SJCRH30 (cell line): ENCODE data around the gene TELO2. TPM values are rescaled to one million over a fixed set of nuclear protein-coding genes. Genes with fewer than 3 reads are reported as not detected.

Source experiments
- DNase-seq, 2 experiments: peaks; one replicate each; pipeline ENCODE4 v3.0.0-alpha.2; 2015 to 2020
- H3K27ac ChIP-seq: fragments of 250-450 bp; sonication (Bioruptor Pico); 2 replicates; pipeline ENCODE4 v1.5.1; 2020; ENCODE audit warnings: mild to moderate bottlenecking, moderate library complexity
- H3K27me3 ChIP-seq: fragments of 250-450 bp; sonication (Bioruptor Pico); 2 replicates; pipeline ENCODE4 v1.5.1; 2020; ENCODE audit warnings: mild to moderate bottlenecking, moderate library complexity
- H3K36me3 ChIP-seq: fragments of 250-450 bp; sonication (Bioruptor Pico); 2 replicates; pipeline ENCODE4 v1.5.1; 2020; ENCODE audit warnings: mild to moderate bottlenecking, moderate library complexity
- H3K4me1 ChIP-seq: fragments of 250-450 bp; sonication (Bioruptor Pico); 2 replicates; pipeline ENCODE4 v1.5.1; 2020; ENCODE audit warnings: mild to moderate bottlenecking, moderate library complexity
- H3K4me3 ChIP-seq: fragments of 250-450 bp; sonication (Bioruptor Pico); 2 replicates; pipeline ENCODE4 v1.5.1; 2020; ENCODE audit warnings: mild to moderate bottlenecking, moderate library complexity
- H3K9me3 ChIP-seq: fragments of 250-450 bp; sonication (Bioruptor Pico); replicated peaks from 2 replicates; pipeline ENCODE4 v1.5.1; 2020; ENCODE audit warnings: mild to moderate bottlenecking, moderate library complexity
- total RNA-seq: library from RNA; depleted of rRNA; stranded (reverse); fragments of >200 nt; shearing (Covaris generic); gene quantifications from 2 replicates; pipeline ENCODE4 v1.2.3, GENCODE V29; 2014

TELO2 gene
- total RNA-seq, 1 experiment from 2014 or later = 27.9 TPM

DNA sequence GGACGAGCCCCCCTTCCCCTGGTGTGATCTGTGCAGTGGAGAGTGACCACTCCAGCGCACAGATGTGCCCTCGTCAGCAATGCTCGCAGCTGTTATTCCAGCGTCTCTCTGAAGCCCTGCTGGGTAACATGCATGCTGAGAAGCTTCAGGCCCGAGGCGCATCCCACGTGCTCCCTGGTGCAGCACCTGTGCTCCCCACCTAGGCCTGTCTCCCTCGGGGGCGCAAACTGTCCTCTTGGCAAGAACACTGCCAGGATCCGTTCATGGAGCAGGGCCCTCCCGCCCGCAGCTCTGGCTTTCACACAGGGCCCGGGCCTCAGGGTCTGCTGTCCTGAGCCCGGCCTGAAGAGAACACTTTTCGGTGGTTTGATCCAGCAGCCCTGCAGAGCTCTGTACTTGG lies 53.3 kb downstream of the TELO2 start:
- Histone ChIP-seq H3K27ac (no peak overlapping the region), H3K4me1 (peaks cover 14% of the 10 kb centered on the region), H3K27me3 (no peaks in the 10 kb centered on the region), H3K9me3 (no peaks in the 10 kb centered on the region), H3K36me3 (no peaks in the 10 kb centered on the region), H3K4me3 (no peak overlapping the region)
- no peak for DNase-seq

DNA sequence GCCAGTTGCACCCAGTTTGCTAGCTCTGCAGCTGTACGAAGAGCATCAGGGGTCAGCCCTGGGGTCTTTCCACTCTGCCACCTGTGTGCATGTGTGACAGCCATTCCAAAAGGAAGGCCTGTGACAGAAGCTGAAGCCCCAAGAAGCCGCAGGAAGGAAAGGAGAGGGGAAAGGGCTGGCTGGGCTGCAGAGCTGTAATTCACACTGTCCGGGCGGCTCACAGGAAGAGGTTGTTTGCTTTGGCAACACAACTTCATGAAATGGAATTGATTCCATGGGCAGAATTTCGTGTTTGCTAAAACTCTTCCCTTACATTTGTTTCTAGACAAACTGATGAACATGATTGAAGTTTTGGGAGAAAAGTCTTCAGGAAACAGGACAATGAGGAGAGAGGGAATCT lies 55.1 kb downstream of the TELO2 start:
- H3K27ac ChIP-seq = no peak overlapping the region
- H3K27me3 ChIP-seq = no peaks in the 10 kb centered on the region
- no peak for DNase-seq
- no peak overlapping the region for H3K4me3 ChIP-seq
- H3K36me3 ChIP-seq = no peaks in the 10 kb centered on the region
- no peaks in the 10 kb centered on the region for H3K9me3 ChIP-seq
- H3K4me1 ChIP-seq = no peaks in the 10 kb centered on the region

DNA sequence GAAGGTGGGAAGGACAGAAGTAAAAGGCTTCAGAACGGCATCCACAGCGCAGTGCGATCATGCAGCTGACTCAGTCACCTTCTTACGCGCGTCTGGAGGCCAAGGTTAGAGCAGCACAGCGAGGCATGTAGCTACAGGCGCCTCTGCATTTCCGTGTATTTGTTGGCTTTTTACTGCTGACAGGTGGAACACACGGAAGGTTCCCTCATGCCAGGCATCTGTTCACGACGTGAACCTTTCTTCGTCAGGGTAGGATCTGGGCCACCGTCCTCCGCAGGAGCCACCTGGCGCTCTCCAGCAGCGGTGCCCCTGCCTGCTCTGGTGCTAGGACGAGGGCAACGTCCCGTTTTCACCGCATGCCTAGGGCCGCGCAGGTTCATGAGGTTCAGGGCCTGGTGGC lies 55.6 kb downstream of the TELO2 start:
- H3K4me1 ChIP-seq = no peaks in the 10 kb centered on the region
- H3K27ac ChIP-seq = no peak overlapping the region

DNA sequence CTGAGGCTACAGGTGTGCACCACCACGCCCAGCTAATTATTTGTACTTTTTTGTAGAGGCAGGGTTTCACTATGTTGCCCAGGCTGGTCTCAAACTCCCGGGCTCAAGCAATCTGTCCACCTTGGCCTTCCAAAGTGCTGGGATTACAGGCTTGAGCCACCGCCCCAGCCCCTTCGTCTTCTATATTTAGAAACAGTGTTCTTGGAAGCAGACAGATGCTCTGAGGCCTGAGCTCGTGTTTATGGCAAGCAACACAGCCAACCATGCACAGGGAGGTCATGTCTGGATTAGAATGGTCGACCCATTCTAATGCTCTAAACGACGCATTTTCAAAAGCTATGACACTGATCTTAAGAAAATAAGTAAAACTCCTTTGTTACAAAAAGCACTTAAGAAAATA lies 56.9 kb downstream of the TELO2 start:
- DNase-seq = no peak
- no peaks in the 10 kb centered on the region for H3K4me1 ChIP-seq
- no peaks in the 10 kb centered on the region for H3K27me3 ChIP-seq
- no peaks in the 10 kb centered on the region for H3K36me3 ChIP-seq
- no peak overlapping the region for H3K4me3 ChIP-seq
- H3K27ac ChIP-seq = no peak overlapping the region
- H3K9me3 ChIP-seq = no peaks in the 10 kb centered on the region

More for the DNA sequence above, 55.6 kb downstream of the TELO2 start:
- Histone ChIP-seq H3K27me3 (no peaks in the 10 kb centered on the region), H3K36me3 (no peaks in the 10 kb centered on the region), H3K4me3 (no peak overlapping the region), H3K9me3 (no peaks in the 10 kb centered on the region)
- DNase-seq = no peak

DNA sequence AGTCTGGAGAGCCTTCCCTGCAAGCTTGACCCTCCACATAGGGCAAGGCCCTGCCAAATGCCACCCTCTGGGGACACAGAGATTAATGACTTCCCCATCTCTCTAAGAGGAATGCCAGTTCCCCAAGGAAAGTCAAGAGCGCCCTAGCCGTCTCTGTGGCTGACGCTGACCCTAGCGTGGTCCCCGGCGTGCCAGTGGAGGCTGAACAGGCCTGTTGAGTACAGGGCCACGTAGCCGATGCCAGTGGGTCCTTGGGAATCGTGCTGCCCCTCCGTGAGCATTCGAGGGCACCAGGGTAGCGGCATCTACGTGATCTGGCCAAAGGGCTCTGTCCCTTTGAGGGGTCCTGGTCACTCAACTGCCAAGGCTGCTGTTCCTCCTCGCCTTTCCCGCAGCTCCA lies 57.5 kb downstream of the TELO2 start:
- no peaks in the 10 kb centered on the region for H3K27me3 ChIP-seq
- H3K27ac ChIP-seq = no peak overlapping the region
- H3K4me3 ChIP-seq = no peak overlapping the region
- H3K9me3 ChIP-seq = no peaks in the 10 kb centered on the region
- no peak for DNase-seq
- H3K36me3 ChIP-seq = no peaks in the 10 kb centered on the region
- H3K4me1 ChIP-seq = no peaks in the 10 kb centered on the region

DNA sequence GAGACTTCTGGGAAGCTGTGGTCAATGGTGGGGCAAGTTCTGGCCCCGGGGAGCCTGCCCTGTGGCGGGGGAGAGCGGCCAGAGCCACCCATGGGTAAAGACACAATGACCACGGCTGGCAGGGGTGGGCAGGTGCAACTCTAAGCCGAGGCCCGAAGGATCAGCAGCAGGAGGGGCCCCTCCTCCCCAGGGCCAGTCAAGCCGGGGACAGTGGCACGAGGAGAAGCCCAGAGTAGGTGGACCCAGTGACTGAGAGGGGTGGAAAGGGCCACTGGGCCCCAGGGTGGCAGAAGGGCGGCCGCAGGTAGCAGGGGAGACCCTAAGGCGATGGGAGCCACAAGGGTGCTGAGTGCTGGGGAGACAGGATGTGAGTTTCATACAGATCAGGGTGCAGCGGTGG lies 58.0 kb downstream of the TELO2 start:
- H3K27me3 ChIP-seq = no peaks in the 10 kb centered on the region
- H3K27ac ChIP-seq = no peak overlapping the region
- no peak overlapping the region for H3K4me3 ChIP-seq
- H3K4me1 ChIP-seq = no peaks in the 10 kb centered on the region
- no peaks in the 10 kb centered on the region for H3K36me3 ChIP-seq
- H3K9me3 ChIP-seq = no peaks in the 10 kb centered on the region
- no peak for DNase-seq

DNA sequence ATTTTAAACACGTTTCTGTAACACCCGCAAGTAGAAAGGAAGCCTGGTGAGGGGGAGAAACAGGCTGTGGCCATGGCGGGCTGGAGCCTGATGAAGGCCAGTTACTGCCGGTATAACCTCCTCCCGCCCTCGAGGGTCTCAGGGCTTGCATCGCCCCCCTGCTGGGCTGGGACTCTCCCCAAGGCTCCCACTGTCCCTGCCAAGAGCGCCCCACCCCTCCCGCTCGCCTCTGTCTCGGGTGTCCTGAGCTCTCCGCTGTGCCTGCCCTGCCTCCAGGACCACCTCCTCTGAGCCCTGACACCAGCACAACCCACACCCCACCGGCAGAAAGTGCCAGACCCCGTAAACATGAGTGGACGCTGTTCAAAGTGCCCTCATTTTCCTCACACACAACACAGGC lies 59.0 kb downstream of the TELO2 start:
- Histone ChIP-seq H3K36me3 (no peaks in the 10 kb centered on the region), H3K9me3 (no peaks in the 10 kb centered on the region), H3K4me3 (no peak overlapping the region), H3K4me1 (no peaks in the 10 kb centered on the region), H3K27me3 (no peaks in the 10 kb centered on the region), H3K27ac (no peak overlapping the region)
- DNase-seq = no peak

DNA sequence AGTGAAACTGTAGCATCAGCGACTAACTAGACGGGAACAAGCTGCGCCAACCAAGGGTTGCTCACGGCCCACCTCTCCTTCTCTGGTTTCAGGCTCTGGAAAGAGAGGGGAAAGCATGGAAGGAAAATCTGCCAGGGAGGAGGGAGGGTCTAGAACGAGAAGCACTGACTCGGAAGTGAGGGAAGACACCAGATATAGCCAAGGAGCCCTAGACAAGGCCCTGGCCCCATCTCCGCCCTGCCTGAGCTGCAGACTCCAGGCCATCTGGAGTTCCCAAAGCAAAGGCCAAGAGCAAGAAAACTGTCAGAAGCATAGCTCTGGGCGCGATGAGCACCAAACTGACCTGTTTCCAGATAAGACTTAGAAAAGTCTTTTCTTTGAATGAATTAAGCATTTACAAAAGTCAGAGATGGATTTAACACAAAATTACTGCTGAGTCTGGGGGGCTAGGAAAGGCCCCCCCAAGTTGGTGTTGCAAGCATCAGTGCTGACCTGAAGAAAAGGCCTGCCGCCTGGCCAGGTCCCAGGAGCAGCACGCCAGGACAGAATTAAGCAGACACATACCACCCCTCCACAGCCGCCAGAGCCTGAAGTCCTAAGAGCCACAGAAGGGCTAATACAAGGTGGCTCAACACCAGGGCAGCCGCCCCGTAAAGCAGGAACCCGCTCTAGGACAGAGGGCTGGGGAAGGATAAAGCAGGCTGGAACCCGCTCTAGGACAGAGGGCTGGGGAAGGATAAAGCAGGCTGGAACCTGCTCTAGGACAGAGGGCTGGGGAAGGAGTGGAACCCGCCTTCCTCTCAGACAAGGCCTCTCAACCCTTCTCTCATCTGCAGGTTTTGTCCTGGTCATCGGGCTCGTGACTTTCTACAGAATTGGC lies 61.0 kb downstream of the TELO2 start:
- Histone ChIP-seq H3K27me3 (no peaks in the 10 kb centered on the region), H3K4me3 (no peak overlapping the region), H3K36me3 (no peaks in the 10 kb centered on the region), H3K4me1 (no peaks in the 10 kb centered on the region), H3K9me3 (no peaks in the 10 kb centered on the region), H3K27ac (no peak overlapping the region)
- DNase-seq = no peak

DNA sequence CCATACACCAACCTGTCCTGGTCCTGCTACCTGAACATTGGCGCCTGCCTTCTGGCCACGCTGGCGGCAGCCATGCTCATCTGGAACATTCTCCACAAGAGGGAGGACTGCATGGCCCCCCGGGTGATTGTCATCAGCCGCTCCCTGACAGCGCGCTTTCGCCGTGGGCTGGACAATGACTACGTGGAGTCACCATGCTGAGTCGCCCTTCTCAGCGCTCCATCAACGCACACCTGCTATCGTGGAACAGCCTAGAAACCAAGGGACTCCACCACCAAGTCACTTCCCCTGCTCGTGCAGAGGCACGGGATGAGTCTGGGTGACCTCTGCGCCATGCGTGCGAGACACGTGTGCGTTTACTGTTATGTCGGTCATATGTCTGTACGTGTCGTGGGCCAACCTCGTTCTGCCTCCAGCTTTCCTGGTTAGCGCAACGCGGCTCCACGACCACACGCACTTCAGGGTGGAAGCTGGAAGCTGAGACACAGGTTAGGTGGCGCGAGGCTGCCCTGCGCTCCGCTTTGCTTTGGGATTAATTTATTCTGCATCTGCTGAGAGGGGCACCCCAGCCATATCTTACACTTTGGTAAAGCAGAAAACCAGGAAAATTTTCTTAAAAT lies 61.8 kb downstream of the TELO2 start:
- no peak overlapping the region for H3K4me3 ChIP-seq
- H3K36me3 ChIP-seq = no peaks in the 10 kb centered on the region
- H3K27me3 ChIP-seq = no peaks in the 10 kb centered on the region
- no peak overlapping the region for H3K27ac ChIP-seq
- no peaks in the 10 kb centered on the region for H3K9me3 ChIP-seq
- no peak for DNase-seq
- H3K4me1 ChIP-seq = no peaks in the 10 kb centered on the region

DNA sequence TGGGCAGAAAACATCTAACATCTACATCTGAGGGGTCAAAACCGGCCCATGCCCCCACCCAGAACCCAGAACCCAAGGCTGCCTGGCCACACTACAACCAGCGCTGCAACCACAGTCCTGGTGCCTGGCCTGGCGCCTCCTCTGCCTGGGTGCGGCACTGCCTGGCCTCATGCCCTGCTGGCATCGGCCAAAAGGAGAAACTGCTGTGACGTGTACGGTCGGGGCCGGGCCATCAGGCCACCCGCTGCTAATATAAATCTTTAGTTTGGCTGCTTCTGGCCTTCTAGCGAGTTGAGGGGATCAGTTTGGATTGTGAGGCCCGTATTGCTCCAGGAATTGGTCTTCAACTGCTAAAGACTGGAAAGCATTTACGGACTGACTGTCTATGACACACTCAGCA lies 63.1 kb downstream of the TELO2 start:
- no peak overlapping the region for H3K27ac ChIP-seq
- no peaks in the 10 kb centered on the region for H3K36me3 ChIP-seq
- H3K4me1 ChIP-seq = no peaks in the 10 kb centered on the region
- DNase-seq = no peak
- H3K4me3 ChIP-seq = no peak overlapping the region
- H3K27me3 ChIP-seq = no peaks in the 10 kb centered on the region
- no peaks in the 10 kb centered on the region for H3K9me3 ChIP-seq

DNA sequence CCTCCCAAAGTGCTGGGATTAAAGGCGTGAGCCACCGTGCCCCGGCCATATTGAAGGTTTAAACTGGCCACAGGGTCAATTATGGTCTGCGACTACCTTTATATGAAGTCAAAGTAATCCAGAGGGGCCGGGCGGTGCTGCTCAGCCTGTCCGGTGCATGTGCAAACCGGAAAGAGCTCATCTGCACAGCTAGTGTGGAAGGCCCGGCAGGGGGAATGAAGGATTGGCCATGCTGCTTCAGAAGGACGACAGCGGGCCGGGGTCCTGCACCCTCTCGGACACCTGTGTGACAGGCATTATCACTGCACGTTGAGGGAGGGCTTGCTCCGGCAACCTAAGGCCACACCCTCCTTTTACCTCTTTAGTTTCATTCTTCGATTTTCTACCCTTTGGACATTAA lies 63.9 kb downstream of the TELO2 start:
- no peaks in the 10 kb centered on the region for H3K27me3 ChIP-seq
- H3K9me3 ChIP-seq = no peaks in the 10 kb centered on the region
- no peaks in the 10 kb centered on the region for H3K36me3 ChIP-seq
- no peaks in the 10 kb centered on the region for H3K4me1 ChIP-seq
- H3K4me3 ChIP-seq = no peak overlapping the region
- DNase-seq = no peak
- no peak overlapping the region for H3K27ac ChIP-seq

DNA sequence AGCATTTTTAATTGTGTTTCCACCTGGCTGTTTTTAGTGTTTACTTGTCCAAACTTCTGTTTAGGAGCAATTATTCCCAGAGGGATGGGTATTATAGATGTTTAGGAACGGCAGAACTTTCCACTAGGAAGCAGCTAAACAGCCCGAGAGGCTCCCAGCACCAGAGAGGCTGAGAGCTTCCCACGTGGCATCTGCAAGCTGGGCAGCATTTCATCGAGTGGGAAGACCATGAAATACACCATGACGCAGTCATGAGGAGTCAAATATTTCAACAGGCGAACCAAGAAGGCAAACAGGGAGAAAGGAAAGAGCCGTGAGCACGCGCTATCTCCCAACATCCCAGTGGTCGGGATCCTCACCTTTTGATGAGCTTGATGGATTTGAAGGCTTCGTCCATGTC lies 64.4 kb downstream of the TELO2 start:
- Histone ChIP-seq H3K9me3 (no peaks in the 10 kb centered on the region), H3K36me3 (no peaks in the 10 kb centered on the region), H3K27ac (no peak overlapping the region), H3K27me3 (no peaks in the 10 kb centered on the region), H3K4me1 (no peaks in the 10 kb centered on the region), H3K4me3 (no peak overlapping the region)
- DNase-seq = no peak

DNA sequence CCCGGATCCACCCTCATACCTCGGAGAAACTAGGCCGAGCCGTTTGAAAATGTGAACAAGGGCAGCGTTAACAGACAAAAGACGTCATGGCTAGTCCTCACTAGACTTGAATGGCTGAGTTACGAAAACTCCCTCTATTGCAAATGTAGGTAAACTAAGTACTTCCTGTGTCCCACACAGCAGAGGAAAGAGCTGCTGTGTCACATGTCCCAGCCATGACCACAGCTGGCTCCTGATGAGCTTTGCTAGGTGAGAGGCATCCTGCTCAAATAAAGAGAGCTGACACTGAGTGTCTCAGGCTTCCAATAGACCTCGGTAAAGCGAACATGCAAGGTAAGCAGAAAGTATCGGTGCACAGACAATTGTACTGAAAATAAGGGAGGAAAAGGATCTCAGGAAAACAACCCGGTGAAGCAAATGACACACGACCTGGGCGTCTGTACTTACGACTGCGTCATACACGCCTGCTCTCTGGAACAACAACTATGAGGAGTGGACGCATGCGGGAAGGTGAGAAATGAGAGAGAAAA lies 66.4 kb downstream of the TELO2 start:
- Histone ChIP-seq H3K9me3 (no peaks in the 10 kb centered on the region), H3K27ac (no peak overlapping the region), H3K27me3 (no peaks in the 10 kb centered on the region), H3K36me3 (no peaks in the 10 kb centered on the region), H3K4me3 (no peak overlapping the region), H3K4me1 (no peaks in the 10 kb centered on the region)
- no peak for DNase-seq
